ENCODE results near the gene BRIP1. TPM values are rescaled to one million over a fixed set of nuclear protein-coding genes. Genes with fewer than 3 reads are reported as not detected.
"Not testable (repeated sequence)": the region's sequence is repeated elsewhere in the genome, so short reads cannot be mapped to it uniquely, and the experiment has no call there.

The BRIP1 gene
- polyA plus RNA-seq, 2 donors = 1.4 to 1.7 TPM

DNA sequence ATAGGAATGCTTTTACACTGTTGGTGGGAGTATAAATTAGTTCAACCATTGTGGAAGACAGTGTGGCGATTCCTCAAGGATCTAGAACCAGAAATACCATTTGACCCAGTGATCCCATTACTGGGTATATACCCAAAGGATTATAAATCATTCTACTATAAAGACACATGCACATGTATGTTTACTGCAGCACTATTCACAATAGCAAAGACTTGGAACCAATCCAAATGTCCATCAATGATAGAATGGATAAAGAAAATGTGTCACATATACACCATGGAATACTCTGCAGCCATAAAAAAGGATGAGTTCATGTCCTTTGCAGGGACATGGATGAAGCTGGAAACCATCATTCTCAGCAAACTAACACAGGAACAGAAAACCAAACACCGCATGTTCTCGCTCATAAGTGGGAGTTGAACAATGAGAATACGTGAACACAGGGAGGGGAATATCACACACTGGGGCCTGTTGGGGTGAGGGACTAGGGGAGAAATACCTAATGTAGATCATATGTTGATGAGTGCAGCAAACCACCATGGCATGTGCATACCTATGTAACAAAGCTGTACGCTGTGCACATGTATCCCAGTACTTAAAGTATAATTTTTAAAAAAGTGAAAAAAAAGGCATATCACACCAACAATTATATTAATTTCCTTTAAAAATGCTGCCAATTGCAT is 196.8 kb downstream of the BRIP1 start:
- H3K4me3 ChIP-seq (ENCODE audit: low read depth in 1 of 2, low read length in 2 of 2); H3K27ac ChIP-seq (ENCODE audit: low read depth in 2 of 2, low read length in 1 of 2); H3K36me3 ChIP-seq (ENCODE audit: control insufficient read depth in 2 of 2, insufficient read depth in 2 of 2, low read length in 1 of 2); H3K9me3 ChIP-seq (ENCODE audit: control insufficient read depth in 2 of 2, insufficient read depth in 1 of 2, low read depth in 1 of 2, low read length in 1 of 2); H3K4me1 ChIP-seq (ENCODE audit: control insufficient read depth in 2 of 2, insufficient read depth in 2 of 2, low read length in 1 of 2); H3K27me3 ChIP-seq (ENCODE audit: control insufficient read depth in 1 of 2, insufficient read depth in 2 of 2, low read length in 2 of 2): not testable (repeated sequence)
- WGBS, 2 donors = 97 to 98% methylated on average over 4 of the region's 5 CpGs

GRCh38 chr17:61663310-61663709 is 200.0 kb downstream of the BRIP1 start:
- no peak overlapping the region for H3K4me3 ChIP-seq (ENCODE audit: low read depth in 1 of 2, low read length in 2 of 2)
- 63 to 66% methylated on average over 4 of the region's 4 CpGs for WGBS, 2 donors
- no peaks in the 10 kb centered on the region for H3K36me3 ChIP-seq (ENCODE audit: control insufficient read depth in 2 of 2, insufficient read depth in 2 of 2, low read length in 1 of 2)

GRCh38 chr17:61662741-61663140 is 200.6 kb downstream of the BRIP1 start:
- Histone ChIP-seq H3K27ac (ENCODE audit: low read depth in 2 of 2, low read length in 1 of 2) (no peak overlapping the region), H3K36me3 (ENCODE audit: control insufficient read depth in 2 of 2, insufficient read depth in 2 of 2, low read length in 1 of 2) (no peaks in the 10 kb centered on the region), H3K4me1 (ENCODE audit: control insufficient read depth in 2 of 2, insufficient read depth in 2 of 2, low read length in 1 of 2) (no peaks in the 10 kb centered on the region), H3K9me3 (ENCODE audit: control insufficient read depth in 2 of 2, insufficient read depth in 1 of 2, low read depth in 1 of 2, low read length in 1 of 2) (no peaks in the 10 kb centered on the region), H3K27me3 (ENCODE audit: control insufficient read depth in 1 of 2, insufficient read depth in 2 of 2, low read length in 2 of 2) (no peaks in the 10 kb centered on the region), H3K4me3 (ENCODE audit: low read depth in 1 of 2, low read length in 2 of 2) (no peak overlapping the region)
- 83 to 88% methylated on average over 2 of the region's 2 CpGs for WGBS, 2 donors

More at GRCh38 chr17:61663310-61663709, 200.0 kb downstream of the BRIP1 start:
- Histone ChIP-seq H3K27ac (ENCODE audit: low read depth in 2 of 2, low read length in 1 of 2) (no peak overlapping the region), H3K27me3 (ENCODE audit: control insufficient read depth in 1 of 2, insufficient read depth in 2 of 2, low read length in 2 of 2) (no peaks in the 10 kb centered on the region), H3K9me3 (ENCODE audit: control insufficient read depth in 2 of 2, insufficient read depth in 1 of 2, low read depth in 1 of 2, low read length in 1 of 2) (no peaks in the 10 kb centered on the region), H3K4me1 (ENCODE audit: control insufficient read depth in 2 of 2, insufficient read depth in 2 of 2, low read length in 1 of 2) (no peaks in the 10 kb centered on the region)

DNA sequence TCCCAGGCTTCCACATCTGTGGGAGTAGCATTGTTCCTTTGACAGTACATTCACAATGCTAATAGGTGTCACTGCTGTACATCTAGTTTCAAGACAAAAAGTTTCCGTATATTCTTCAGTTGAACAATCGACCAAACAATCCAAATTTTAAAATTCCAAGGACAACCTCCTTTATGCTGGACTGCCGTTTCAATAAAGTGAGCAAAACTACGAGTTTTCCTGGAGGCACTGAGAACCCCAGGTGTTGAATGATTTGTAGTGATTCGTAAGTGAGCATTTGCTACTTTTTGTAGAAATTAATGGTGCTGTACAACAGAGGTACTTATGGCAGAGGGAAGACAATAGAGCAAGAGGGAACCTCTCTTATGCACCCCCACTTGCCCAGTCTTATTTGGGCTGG is 201.1 kb downstream of the BRIP1 start:
- Histone ChIP-seq H3K4me1 (ENCODE audit: control insufficient read depth in 2 of 2, insufficient read depth in 2 of 2, low read length in 1 of 2) (no peaks in the 10 kb centered on the region), H3K4me3 (ENCODE audit: low read depth in 1 of 2, low read length in 2 of 2) (no peak overlapping the region), H3K36me3 (ENCODE audit: control insufficient read depth in 2 of 2, insufficient read depth in 2 of 2, low read length in 1 of 2) (no peaks in the 10 kb centered on the region), H3K27me3 (ENCODE audit: control insufficient read depth in 1 of 2, insufficient read depth in 2 of 2, low read length in 2 of 2) (no peaks in the 10 kb centered on the region), H3K9me3 (ENCODE audit: control insufficient read depth in 2 of 2, insufficient read depth in 1 of 2, low read depth in 1 of 2, low read length in 1 of 2) (no peaks in the 10 kb centered on the region), H3K27ac (ENCODE audit: low read depth in 2 of 2, low read length in 1 of 2) (no peak overlapping the region)
- 85% methylated on average over 5 of the region's 5 CpGs for WGBS, 2 donors

DNA sequence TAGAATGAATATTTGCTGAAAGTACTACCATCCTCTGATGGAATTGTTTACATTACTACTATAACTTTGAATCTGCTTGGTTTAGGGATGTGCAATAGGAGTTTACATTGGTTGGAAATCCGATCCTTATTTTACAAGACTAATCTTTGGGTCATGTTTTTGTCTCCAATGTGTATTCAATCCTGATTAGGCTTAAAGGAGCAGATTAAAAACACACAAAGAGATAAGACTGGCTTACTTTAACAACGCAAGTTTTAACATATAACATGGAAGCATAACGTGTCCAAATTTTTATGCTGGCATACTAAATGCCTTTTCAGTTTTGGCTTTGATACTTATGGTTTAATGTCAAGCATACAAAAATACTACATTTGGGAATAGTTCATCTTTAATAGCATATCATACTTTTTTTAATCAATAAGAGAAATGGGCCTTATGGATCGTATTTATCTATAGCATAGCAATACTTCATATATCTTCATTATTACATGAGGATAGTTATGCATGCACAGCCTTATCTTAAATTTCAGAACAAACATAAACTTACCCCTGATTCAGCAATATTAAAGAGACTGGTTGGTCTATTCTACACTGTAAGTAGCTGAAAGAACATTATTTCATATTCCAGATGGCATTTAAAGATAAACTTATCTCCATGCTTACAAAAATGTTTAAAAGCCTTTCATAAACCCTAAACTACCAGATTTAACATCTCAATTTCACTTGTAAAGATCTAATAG is 202.4 kb downstream of the BRIP1 start:
- H3K9me3 ChIP-seq (ENCODE audit: control insufficient read depth in 2 of 2, insufficient read depth in 1 of 2, low read depth in 1 of 2, low read length in 1 of 2) = no peaks in the 10 kb centered on the region
- H3K4me3 ChIP-seq (ENCODE audit: low read depth in 1 of 2, low read length in 2 of 2) = no peak overlapping the region
- H3K36me3 ChIP-seq (ENCODE audit: control insufficient read depth in 2 of 2, insufficient read depth in 2 of 2, low read length in 1 of 2) = no peaks in the 10 kb centered on the region
- H3K27me3 ChIP-seq (ENCODE audit: control insufficient read depth in 1 of 2, insufficient read depth in 2 of 2, low read length in 2 of 2) = no peaks in the 10 kb centered on the region
- no peaks in the 10 kb centered on the region for H3K4me1 ChIP-seq (ENCODE audit: control insufficient read depth in 2 of 2, insufficient read depth in 2 of 2, low read length in 1 of 2)
- H3K27ac ChIP-seq (ENCODE audit: low read depth in 2 of 2, low read length in 1 of 2) = no peak overlapping the region
- 56% methylated on average over 4 of the region's 4 CpGs for WGBS, 2 donors

- Histone ChIP-seq H3K36me3 (ENCODE audit: control insufficient read depth in 2 of 2, insufficient read depth in 2 of 2, low read length in 1 of 2) (no peaks in the 10 kb centered on the region), H3K27me3 (ENCODE audit: control insufficient read depth in 1 of 2, insufficient read depth in 2 of 2, low read length in 2 of 2) (no peaks in the 10 kb centered on the region)
- 76 to 77% methylated on average over 2 of the region's 2 CpGs for WGBS, 2 donors
Observed at GRCh38 chr17:61659437-61659836, 203.9 kb downstream of the BRIP1 start.

DNA sequence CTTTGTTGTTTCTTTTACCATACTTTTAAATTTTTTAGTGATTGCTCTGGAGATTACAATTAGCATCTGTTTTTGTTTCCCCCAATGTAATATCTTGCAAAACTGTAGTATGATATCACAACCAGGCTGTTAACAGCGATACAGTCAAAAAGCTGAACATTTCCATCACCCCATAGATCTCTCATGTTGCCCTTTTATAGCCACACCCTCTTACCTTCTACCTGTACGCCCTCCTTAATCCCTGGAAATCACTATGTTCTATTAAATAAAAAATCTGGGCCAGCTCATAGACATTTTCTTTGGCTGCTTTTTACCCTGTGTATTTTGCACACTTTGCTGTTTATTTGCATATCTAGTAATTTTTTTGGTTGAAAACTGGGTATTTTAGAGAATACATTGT is 205.1 kb downstream of the BRIP1 start:
- Histone ChIP-seq H3K27ac (ENCODE audit: low read depth in 2 of 2, low read length in 1 of 2) (no peak overlapping the region), H3K9me3 (ENCODE audit: control insufficient read depth in 2 of 2, insufficient read depth in 1 of 2, low read depth in 1 of 2, low read length in 1 of 2) (no peaks in the 10 kb centered on the region), H3K27me3 (ENCODE audit: control insufficient read depth in 1 of 2, insufficient read depth in 2 of 2, low read length in 2 of 2) (no peaks in the 10 kb centered on the region), H3K36me3 (ENCODE audit: control insufficient read depth in 2 of 2, insufficient read depth in 2 of 2, low read length in 1 of 2) (no peaks in the 10 kb centered on the region), H3K4me3 (ENCODE audit: low read depth in 1 of 2, low read length in 2 of 2) (no peak overlapping the region), H3K4me1 (ENCODE audit: control insufficient read depth in 2 of 2, insufficient read depth in 2 of 2, low read length in 1 of 2) (no peaks in the 10 kb centered on the region)
- 63 to 68% methylated on average over 2 of the region's 2 CpGs for WGBS, 2 donors

More at GRCh38 chr17:61659437-61659836, 203.9 kb downstream of the BRIP1 start:
- no peak overlapping the region for H3K27ac ChIP-seq (ENCODE audit: low read depth in 2 of 2, low read length in 1 of 2)
- H3K9me3 ChIP-seq (ENCODE audit: control insufficient read depth in 2 of 2, insufficient read depth in 1 of 2, low read depth in 1 of 2, low read length in 1 of 2) = no peaks in the 10 kb centered on the region
- no peaks in the 10 kb centered on the region for H3K4me1 ChIP-seq (ENCODE audit: control insufficient read depth in 2 of 2, insufficient read depth in 2 of 2, low read length in 1 of 2)
- no peak overlapping the region for H3K4me3 ChIP-seq (ENCODE audit: low read depth in 1 of 2, low read length in 2 of 2)

- Histone ChIP-seq H3K4me1 (ENCODE audit: control insufficient read depth in 2 of 2, insufficient read depth in 2 of 2, low read length in 1 of 2) (no peaks in the 10 kb centered on the region), H3K27me3 (ENCODE audit: control insufficient read depth in 1 of 2, insufficient read depth in 2 of 2, low read length in 2 of 2) (no peaks in the 10 kb centered on the region), H3K27ac (ENCODE audit: low read depth in 2 of 2, low read length in 1 of 2) (no peak overlapping the region), H3K9me3 (ENCODE audit: control insufficient read depth in 2 of 2, insufficient read depth in 1 of 2, low read depth in 1 of 2, low read length in 1 of 2) (no peaks in the 10 kb centered on the region), H3K4me3 (ENCODE audit: low read depth in 1 of 2, low read length in 2 of 2) (no peak overlapping the region), H3K36me3 (ENCODE audit: control insufficient read depth in 2 of 2, insufficient read depth in 2 of 2, low read length in 1 of 2) (no peaks in the 10 kb centered on the region)
Observed at GRCh38 chr17:61657338-61657737, 206.0 kb downstream of the BRIP1 start.

- no peaks in the 10 kb centered on the region for H3K36me3 ChIP-seq (ENCODE audit: control insufficient read depth in 2 of 2, insufficient read depth in 2 of 2, low read length in 1 of 2)
- H3K4me3 ChIP-seq (ENCODE audit: low read depth in 1 of 2, low read length in 2 of 2) = no peak overlapping the region
- H3K27me3 ChIP-seq (ENCODE audit: control insufficient read depth in 1 of 2, insufficient read depth in 2 of 2, low read length in 2 of 2) = no peaks in the 10 kb centered on the region
- H3K27ac ChIP-seq (ENCODE audit: low read depth in 2 of 2, low read length in 1 of 2) = no peak overlapping the region
- no peaks in the 10 kb centered on the region for H3K9me3 ChIP-seq (ENCODE audit: control insufficient read depth in 2 of 2, insufficient read depth in 1 of 2, low read depth in 1 of 2, low read length in 1 of 2)
- 81 to 92% methylated on average over 1 of the region's 1 CpG for WGBS, 2 donors
- no peaks in the 10 kb centered on the region for H3K4me1 ChIP-seq (ENCODE audit: control insufficient read depth in 2 of 2, insufficient read depth in 2 of 2, low read length in 1 of 2)
Observed at GRCh38 chr17:61656721-61657217, 206.6 kb downstream of the BRIP1 start.

- Histone ChIP-seq H3K4me3 (ENCODE audit: low read depth in 1 of 2, low read length in 2 of 2) (no peak overlapping the region), H3K9me3 (ENCODE audit: control insufficient read depth in 2 of 2, insufficient read depth in 1 of 2, low read depth in 1 of 2, low read length in 1 of 2) (no peaks in the 10 kb centered on the region)
- WGBS, 2 donors = 92% methylated on average over 2 of the region's 2 CpGs
Observed at GRCh38 chr17:61650749-61651148, 212.6 kb downstream of the BRIP1 start.

More at GRCh38 chr17:61650749-61651148, 212.6 kb downstream of the BRIP1 start:
- Histone ChIP-seq H3K27me3 (ENCODE audit: control insufficient read depth in 1 of 2, insufficient read depth in 2 of 2, low read length in 2 of 2) (no peaks in the 10 kb centered on the region), H3K27ac (ENCODE audit: low read depth in 2 of 2, low read length in 1 of 2) (no peak overlapping the region), H3K4me1 (ENCODE audit: control insufficient read depth in 2 of 2, insufficient read depth in 2 of 2, low read length in 1 of 2) (no peaks in the 10 kb centered on the region), H3K36me3 (ENCODE audit: control insufficient read depth in 2 of 2, insufficient read depth in 2 of 2, low read length in 1 of 2) (no peaks in the 10 kb centered on the region)
